Measurements from ENCODE around the gene PRCD.
"Not testable (repeated sequence)": the region's sequence is repeated elsewhere in the genome, so short reads cannot be mapped to it uniquely, and the experiment has no call there.

PRCD gene

DNA sequence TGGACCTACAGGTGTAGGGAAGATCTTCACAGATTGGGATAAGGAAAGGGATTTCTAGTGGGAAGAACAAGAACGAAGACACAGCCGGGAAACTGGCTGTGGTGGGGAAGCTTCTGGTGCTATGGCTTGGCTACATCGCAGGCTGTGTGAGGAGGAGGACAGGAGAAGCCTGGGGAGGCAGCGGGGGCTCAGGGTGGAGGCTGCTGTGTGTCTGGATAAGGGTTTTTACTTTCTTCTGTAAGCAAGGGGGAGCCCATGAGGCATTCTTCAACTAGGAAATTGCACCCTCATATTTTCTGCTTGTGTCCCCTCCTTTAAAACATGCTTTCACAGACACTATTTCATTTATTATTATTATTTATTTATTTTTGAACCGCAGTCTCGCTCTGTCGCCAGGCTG lies 35.7 kb upstream of the PRCD start:
- DNase-seq (ENCODE audit: low read depth in 2 of 2): no peak

DNA sequence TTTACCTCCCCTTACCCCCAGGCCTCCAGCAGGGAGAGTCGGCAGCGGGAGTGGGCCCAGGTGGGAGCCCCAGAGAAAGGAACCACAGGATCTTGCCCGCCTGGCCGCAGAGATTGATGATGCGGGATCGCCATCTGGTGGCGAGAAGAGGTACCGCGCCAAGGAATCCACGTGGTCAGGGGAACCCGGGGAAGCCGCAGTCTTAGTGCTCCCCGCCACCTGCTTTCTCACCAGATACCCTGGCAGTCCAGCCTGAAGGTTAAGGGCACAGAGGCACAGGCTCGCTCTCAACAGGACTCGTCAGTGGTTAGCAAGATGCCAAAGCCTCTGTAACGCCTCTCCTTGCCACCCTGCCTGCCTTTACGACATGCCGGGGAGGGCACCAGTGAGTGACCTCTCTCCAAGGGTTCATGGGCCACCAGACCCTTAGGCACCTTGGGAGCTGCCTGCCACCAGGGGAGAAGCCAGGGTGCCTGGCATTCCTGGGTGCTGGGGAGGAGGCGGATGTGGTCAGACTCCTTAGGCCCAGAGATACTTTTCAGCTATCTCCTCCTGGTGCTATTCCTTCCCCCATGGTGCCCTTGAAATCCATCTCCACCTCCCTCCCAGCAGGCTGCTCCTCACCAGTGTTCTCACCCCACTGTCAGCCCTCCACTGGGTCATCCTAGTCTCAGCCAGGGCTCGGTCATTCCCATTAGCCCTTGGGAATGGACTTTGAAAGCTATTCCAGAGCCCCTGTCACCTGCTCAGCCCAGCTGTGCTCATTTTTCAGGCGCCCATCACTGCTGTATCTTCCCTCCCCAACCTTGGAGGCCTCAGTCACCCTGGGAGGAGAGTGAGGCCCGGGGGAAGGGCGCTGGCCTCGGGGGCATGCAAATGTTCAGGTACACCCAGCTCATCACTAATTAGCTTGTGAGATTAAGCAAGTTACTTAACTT lies 33.2 kb upstream of the PRCD start:
- peak; percentile 77 to 88 for DNase-seq (ENCODE audit: low read depth in 2 of 2)

DNA sequence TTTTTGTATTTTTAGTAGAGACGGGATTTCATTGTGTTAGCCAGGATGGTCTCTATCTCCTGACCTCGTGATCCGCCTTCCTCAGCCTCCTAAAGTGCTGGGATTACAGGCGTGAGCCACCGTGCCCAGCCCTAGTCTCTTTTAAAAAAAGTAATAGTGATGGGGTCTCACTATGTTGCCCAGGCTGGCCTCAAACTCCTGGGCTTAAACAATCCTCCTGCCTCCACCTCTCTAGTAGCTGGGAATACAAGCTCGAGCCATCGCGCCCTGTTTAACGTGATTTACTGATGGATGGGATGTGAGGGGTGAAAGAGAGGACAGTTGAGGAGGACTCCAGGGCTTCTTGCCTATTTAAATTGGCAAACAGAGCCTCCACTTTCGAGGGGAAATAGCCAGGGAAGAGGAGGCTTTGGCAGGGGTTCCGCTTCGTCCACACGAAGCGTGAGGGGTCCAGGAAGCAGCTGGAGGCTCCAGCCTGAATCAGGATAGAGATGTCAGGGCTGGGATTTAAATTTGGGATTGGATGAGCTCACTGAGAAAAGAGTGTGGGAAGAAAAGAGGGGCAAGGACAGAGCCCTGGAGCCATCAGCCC lies 31.3 kb upstream of the PRCD start:
- not testable (repeated sequence) for DNase-seq (ENCODE audit: low read depth in 2 of 2)

DNA sequence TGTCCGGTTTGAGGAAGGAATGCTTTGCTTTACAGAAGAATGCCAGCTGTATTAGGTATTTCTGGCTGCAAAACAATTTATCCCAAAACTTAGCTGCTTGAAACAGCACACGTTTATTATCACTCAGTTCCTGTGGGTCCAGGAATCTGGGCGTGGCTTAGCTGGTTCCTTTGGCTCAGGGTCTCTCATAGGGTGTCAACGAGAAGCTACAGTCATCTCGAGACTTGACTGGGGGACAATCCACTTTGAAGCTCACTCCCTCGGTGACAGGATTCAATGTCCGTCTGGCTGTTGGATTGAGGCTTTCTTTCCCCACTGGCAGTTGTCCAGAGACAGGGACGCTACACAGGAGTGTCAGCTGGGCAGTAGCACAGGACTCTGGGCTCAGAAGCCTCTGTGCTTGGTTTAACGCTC lies 29.0 kb upstream of the PRCD start:
- DNase-seq (ENCODE audit: low read depth in 2 of 2): no peak

GRCh38 chr17:76511668-76512365 lies 28.0 kb upstream of the PRCD start:
- no peak for DNase-seq (ENCODE audit: low read depth in 2 of 2)

- DNase-seq (ENCODE audit: low read depth in 2 of 2): no peak
These were observed 27.2 kb upstream of the PRCD start for GRCh38 chr17:76512366-76513305.

GRCh38 chr17:76513306-76513692 lies 26.5 kb upstream of the PRCD start:
- DNase-seq (ENCODE audit: low read depth in 2 of 2): no peak

GRCh38 chr17:76514355-76514754 lies 25.5 kb upstream of the PRCD start:
- DNase-seq (ENCODE audit: low read depth in 2 of 2): not testable (repeated sequence)

- peak; percentile 53 to 85 for DNase-seq (ENCODE audit: low read depth in 2 of 2)
These were observed 24.4 kb upstream of the PRCD start for GRCh38 chr17:76515274-76515949.

DNA sequence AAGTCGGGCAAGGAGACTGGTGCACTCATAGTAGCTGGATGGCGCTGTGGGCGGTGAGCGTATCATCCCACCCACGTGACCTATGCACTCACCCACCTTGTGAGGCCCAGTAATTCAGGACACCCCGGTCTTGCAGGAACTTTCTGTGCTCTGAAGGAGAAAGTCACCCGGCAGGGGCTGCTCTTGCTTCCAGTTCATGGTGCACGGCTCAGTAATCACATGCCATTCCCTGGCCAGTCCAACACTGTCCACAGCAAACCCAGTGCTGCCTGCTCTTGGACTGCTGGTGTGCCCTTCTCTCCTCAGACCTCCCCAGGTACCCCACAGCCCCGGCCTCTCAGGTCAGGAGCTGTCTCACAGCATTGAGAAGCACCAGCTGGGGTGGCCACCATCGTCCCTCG lies 22.2 kb upstream of the PRCD start:
- no peak for DNase-seq (ENCODE audit: low read depth in 2 of 2)

GRCh38 chr17:76519048-76519966 lies 20.5 kb upstream of the PRCD start:
- DNase-seq (ENCODE audit: low read depth in 2 of 2): no peak

GRCh38 chr17:76521262-76521661 lies 18.6 kb upstream of the PRCD start:
- DNase-seq (ENCODE audit: low read depth in 2 of 2): no peak

DNA sequence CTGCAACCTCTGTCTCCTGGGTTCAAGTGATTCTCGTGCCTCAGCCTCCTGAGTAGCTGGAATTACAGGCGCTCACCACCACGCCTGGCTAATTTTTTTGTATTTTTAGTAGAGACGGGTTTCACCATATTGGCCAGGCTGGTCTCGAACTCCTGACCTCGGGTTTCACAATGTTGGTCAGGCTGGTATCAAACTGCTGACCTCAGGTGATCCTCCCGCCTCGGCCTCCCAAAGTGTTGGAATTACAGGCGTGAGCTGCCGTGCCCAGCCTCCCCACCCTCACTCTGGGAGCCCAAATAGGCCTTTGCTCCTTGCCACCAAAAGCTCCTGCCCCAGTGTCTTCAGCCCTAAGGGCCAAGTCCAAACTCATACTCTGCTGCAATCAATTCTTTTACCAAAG lies 18.2 kb upstream of the PRCD start:
- not testable (repeated sequence) for DNase-seq (ENCODE audit: low read depth in 2 of 2)

- peak; percentile 71 to 81 for DNase-seq (ENCODE audit: low read depth in 2 of 2)
These were observed 16.5 kb upstream of the PRCD start for GRCh38 chr17:76523084-76524037.

GRCh38 chr17:76524598-76525512 lies 15.0 kb upstream of the PRCD start:
- DNase-seq (ENCODE audit: low read depth in 2 of 2): no peak

GRCh38 chr17:76525513-76525833 lies 14.4 kb upstream of the PRCD start:
- not testable (repeated sequence) for DNase-seq (ENCODE audit: low read depth in 2 of 2)

DNA sequence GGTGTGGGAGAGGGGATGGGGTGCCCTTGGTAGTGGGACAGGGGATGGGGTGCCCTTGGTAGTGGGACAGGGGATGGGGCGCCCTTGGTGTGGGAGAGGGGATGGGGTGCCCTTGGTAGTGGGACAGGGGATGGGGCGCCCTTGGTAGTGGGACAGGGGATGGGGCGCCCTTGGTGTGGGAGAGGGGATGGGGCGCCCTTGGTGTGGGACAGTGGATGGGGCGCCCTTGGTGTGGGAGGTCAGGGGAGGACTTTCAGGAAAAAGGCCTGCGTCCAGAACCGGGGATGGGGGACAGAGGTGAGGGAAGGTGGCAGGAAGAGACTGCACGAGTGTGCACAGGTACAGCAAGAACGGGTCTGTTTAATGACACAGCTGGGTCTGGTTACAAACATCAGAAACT lies 12.8 kb upstream of the PRCD start:
- not testable (repeated sequence) for DNase-seq (ENCODE audit: low read depth in 2 of 2)

Data from stimulated activated CD4-positive, alpha-beta T cell treated with anti-CD3 and anti-CD28 coated beads, Interleukin-4, amount 100 ng/mL, for 48 hours (primary cell).